RKO (cell line): ENCODE data around the gene TEX22.
A peak's percentile ranks its signal among the peaks of the same experiment; 100 is the strongest.

Experiments used
- DNase-seq: peaks from one replicate; pipeline ENCODE4 v3.0.0-alpha.2; 2016; ENCODE audit warnings: low spot score

TEX22 gene

DNA sequence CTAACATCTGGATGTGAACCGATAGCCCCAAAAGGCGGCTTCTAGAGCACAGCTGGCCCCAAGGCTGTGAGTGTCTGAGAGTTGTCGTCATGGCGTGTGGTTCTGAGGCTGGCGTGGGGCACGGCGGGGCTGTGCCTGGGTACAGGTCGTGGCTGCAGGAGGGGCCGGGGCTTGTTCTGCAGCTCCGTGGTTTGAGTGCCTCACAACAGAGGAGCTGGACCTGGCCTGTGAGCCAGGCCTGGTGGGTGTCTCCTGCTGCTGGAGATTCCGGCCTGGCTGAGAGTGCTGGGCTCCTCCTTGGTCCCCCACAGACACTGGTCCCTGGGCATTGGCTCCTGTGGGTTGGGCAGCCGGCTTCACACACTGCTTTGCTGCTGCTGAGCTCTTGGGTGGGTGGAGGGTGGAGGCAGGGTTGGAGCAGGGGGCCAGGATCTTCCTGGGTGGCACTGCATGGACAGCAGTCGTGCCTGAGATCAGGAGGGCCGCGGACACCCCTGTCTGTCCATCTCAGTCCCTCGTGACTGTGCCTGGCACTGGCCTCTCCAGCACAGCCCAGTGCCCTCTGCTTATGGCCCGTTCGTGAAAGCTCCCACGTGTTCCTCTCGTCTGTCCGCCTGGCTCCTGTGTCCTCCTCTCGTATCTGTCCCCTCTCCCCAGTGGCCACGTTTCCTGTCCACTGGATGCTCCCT, 31.8 kb upstream of the TEX22 start:
- no peak for DNase-seq

DNA sequence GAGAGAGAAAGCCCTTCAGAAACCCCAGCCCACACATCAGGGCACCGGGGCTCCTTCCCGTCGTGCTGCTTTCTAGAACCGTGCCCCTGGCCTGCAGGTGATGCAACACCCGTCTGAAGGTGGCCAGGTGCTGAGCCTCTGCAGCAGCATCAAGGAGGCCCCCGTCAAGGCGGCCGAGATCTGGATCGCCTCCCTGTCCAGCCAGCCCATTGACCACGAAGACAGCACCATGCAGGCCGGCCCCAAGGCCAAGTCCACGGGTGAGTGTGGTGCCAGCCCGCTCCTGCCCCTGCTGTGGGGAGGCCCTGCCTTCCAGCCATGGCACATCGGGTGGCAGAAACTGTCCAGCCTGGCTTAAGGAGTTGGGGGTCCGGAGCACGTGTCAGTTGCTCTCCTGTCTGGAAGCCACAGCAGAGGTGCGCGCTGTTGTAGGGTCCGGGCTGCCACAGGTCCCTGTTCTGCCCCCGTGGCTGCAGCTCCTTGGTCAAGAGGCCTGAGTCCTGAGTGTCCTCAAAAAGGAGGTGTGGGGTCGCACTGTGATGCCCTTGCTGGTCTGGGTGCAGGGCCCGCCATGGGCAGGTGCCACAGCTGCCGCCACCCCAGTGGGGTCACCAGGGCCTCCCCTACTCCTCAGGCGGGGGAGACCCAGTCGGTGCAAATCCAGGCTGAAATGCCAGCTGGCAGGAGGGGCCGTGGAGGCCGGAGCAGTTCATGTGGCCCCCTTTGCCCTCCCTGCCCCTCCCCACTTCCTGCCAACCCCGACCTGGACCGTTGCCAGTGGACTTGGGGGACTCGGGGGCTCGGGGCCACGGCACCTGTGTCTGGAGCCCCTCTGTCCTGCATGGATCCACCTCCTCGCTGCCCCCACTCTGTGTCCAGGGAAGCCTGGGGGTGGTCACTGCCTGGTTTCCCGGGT, 31.0 kb upstream of the TEX22 start:
- no peak for DNase-seq

DNA sequence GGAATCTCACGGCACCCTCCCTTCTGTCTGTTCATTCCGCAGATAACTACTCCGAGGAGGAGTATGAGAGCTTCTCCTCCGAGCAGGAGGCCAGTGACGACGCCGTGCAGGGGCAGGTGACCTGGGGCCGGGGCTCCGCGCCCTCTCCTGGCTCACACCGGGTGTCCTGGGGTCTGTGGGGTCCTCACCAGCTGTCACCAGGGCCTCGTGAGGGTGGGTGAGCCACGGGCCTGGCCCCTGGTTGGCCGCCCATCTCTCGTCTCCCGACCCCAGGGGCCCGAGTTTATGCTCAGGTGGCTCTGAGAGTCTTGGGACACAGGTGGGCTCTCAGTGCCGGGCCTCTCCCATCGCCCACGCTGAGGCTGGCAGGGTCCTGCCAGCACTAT, 30.3 kb upstream of the TEX22 start:
- no peak for DNase-seq

DNA sequence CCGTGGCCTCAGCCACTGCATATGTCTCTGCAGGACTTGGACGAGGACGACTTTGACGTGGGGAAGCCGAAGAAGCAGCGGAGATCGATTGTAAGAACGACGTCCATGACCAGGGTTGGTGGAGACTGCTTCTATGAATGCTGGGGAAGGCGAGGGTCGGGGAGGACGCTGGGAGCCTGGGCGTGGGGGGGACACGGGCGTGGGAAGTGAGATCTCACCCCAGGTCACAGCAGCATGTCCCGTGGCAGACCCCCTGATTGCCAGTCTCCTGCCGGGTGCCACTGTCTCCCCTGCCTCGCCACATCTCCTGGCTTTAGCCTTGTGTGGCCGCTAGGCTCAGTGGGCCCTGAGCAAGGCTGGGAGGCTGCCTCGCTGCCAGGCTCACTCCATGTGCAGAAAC, 29.9 kb upstream of the TEX22 start:
- no peak for DNase-seq

DNA sequence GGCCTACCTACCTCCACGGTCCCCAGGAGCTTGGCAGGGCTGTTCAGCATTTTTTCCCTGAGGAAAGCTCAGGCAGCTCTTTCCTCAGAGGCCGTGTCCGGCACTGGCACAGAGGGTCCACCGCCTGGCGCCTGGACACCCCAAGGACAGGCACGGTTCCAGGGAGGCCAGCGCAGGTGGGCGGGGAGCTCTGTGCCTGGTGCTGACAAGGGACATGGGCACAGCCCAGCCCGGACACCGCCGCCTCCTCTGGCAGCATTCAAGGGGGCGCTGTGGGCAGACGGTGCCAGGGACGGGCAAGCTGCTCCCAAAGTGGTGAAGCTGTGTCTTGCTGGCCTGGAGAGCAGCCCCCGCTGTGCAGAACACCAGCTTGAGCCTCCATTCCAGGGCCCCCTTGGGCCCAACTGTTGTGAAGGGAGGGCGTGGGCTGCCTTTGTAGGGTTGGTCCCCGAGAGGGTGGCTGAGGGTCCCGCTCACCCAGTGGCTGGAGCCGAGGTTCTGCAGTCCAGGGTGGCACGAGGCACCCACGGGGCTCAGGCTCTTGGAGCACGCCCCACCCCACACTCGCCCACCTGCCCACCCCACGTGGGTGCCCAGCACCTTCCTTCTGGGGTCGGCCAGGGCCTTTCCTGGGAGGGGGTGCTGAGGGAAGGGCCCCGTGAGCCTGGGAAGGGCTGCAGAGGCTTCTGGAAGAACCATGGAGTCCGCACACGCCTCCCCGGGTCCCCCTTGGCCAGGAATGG, 29.3 kb upstream of the TEX22 start:
- DNase-seq = no peak

DNA sequence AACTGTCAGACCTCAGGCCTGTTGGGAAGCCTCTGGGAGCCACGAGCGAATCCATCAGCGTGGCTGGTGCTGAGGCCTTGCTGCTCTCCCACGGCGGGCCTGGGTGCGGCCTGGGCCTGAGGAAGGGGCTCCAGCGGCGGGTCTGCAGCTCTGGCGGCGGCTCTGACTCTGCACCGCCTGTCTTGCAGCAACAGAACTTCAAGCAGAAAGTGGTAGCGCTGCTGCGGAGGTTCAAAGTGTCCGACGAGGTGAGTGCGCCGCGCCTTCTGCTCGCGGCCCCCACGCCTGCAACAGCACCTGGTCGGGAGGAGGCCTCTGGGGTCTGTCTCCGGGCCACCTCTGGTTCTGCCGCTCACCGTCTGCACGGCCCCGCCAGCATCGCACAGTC, 28.7 kb upstream of the TEX22 start:
- no peak for DNase-seq

DNA sequence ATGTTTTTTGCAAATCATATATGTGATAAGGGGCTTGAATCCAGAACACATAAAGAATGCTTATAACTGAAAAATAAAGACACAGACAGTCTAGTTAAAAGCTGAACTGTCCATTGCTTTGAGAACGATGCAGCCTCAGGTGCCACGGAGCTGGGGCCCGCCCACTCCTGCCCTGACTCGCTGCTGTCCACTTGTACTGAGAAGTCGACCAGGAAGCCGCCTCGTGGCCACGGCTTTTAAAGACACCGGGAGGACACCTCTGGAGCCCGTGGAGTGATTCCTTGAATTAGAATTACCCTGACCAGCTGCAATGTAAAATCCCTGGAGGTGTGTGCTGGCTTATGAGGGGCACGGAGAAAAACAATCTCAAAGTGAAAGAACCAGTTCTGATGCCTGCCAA, 23.9 kb upstream of the TEX22 start:
- DNase-seq = no peak

DNA sequence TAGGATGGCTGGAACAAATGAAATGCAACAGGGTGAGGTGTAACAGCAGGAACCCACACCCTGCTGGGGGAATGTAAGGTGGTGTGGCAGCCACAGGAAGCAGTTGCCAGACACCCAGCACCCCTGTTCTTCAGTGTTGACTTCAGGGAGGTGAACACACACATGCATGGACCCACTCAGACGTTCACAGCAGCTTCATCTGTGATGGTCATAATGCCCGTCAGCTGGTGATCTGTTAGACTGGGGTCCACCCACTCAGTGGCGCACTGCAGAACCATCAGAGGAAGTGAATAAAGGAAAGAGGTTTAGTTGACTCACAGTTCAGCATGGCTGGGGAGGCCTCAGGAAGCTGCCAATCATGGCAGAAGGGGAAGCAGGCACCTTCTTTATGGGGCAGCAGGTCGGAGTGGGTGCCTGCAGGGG, 22.7 kb upstream of the TEX22 start:
- peak; percentile 58 for DNase-seq

DNA sequence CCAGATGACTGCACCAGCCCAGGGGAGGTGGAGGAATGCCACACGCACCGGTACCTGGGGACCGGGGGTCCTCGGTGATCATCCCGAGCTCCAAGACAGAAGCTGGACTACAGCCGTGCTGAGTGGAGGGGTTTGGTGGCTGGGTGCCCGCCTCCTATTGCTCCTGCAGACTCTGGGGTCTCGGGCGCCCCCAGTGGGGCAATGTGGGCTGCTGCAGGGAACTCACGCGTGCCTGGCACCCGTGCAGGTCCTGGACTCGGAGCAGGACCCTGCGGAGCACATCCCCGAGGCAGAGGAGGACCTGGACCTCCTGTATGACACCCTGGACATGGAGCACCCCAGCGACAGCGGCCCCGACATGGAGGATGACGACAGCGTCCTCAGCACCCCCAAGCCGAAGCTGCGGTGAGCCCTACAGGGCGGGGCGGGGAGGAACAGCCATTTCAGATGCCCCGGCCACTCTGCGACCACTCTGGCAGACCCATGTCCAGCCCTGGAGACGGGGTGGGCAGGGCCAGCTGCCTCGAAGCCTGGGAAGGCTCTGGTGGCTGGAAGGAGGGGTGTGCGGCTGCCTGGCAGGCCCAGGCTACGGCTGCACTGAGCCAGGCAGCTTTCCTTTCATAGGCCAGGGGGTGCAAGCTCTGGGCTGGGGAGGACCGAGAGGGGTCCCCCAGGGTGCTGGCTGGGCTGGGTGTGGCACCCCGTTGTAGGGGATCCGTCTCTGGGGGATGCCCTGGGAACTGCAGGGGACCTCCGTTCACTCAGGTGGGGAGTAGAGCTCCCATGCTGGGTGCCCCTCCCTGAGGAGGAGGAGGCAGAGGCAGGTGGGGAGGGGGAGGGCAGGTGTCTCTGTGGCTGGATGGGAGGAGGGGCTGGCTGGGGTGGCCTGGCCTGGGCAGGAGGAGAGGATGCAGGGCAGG, 21.6 kb upstream of the TEX22 start:
- DNase-seq = no peak

DNA sequence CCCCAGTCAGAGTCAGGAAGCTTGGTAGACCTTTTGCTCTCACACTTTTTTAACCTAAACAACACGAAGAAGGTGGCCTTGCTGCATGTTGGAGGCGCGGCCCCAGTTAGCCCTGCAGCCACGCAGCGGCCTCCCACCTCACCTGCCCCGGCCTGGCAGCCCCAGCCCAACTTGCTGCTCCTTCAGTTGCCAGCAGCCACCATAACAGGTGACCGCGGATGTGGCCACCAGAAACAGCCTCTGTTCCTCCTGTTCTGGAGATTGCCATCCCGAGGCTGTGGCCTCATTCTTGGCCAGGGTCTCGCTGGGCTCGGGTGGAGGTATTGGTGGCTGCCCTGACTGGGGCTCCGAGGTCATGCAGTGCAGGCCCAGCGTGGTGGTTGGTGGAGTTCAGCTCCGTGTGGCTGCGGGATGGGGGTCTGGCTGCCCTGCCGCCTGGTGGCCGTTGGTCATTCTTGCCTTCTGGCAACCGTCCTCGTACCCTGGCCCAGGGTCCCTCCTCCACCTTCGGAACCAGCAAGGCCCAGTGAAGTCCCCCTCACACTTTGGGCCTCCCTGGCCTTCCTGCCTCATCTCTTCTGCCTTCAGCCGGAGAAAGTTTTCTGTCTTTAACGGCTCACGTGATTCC, 20.7 kb upstream of the TEX22 start:
- DNase-seq = no peak

DNA sequence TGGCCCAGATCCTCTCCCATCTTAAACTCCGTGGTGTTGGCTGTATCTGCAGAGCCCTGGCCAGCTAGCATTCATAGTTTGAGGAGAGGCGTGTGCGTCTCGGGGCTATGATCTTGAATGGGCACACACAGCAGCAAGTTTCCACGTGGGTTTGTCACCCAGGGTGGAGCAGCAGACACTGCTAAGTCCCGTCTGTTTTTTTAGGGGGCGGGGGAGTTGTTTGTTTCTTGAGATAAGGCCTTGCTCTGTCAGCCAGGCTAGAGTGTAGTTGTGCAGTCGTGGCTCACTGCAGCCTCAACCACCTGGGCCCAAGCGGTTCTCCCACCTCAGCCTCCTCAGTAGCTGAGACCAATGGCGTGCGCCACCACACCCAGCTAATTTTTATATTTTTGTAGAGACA, 20.1 kb upstream of the TEX22 start:
- no peak for DNase-seq

DNA sequence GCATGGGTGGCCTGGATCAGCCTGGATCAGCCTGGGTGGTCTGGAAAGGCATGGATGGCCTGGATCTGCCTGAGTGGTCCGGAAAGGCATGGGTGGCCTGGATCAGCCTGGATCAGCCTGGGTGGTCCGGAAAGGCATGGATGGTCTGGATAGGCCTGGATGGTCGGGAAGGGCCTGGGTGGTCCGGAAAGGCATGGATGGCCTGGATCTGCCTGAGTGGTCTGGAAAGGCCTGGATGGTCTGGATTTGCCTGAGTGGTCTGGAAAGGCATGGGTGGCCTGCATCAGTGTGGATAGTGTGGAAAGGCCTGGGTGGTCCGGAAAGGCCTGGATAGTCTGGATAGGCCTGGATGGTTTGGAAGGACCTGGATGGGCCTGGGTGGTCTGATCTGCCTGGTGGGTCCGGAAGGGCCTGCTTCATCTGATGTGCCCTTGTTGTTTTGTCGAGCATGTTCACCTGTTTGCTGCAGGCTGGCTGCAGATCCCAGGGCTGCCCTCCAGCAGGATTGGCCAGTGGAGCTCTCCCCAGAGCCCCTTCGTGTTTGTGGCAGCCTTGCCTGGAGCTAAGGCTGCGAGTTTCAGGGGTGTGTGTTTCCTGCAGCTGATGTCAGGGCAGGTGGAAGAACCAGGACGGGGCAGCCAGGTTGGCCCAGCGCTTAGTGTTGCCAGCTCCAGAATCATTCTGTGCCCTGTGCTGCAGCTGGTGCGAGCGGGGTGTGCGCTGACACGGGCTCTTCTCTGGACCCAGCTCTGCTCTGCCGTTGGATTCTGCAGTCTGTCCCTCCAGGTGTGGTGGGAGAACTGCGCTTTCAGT, 19.3 kb upstream of the TEX22 start:
- DNase-seq = no peak

DNA sequence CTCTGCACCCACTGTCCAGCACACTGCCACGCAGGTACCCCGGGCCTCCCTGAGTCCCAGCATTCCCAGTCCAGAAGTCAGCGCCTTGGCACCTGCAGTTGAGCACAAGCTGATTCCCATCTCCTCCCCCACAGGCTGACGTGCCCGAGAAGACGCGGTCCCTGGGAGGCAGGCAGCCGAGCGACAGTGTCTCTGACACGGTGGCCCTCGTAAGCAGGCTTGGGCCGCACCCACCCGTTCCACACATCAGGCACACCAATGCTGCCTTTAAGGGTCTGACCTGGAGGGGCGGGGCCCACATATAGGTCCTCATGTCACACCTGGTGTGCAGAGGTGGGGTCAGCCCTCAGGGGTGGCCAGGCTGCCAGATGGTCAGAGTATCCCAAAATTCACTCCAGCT, 18.4 kb upstream of the TEX22 start:
- no peak for DNase-seq

DNA sequence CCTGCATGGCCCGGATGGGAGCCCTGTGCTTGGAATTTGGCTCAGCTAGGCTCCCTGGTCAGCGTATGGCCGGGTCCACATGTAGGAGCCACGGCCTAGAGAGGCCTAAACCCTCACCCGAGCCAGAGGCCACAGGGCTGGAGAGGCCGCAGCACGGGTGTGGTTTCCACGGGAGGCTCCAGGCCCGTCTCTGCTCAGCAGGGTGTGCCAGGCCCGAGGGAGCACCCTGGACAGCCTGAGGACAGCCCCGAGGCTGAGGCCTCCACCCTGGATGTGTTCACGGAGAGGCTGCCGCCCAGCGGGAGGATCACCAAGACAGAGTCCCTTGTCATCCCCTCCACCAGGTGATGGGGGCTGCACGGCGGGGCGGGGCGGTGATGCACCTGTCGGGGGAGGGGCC, 17.6 kb upstream of the TEX22 start:
- DNase-seq = no peak

DNA sequence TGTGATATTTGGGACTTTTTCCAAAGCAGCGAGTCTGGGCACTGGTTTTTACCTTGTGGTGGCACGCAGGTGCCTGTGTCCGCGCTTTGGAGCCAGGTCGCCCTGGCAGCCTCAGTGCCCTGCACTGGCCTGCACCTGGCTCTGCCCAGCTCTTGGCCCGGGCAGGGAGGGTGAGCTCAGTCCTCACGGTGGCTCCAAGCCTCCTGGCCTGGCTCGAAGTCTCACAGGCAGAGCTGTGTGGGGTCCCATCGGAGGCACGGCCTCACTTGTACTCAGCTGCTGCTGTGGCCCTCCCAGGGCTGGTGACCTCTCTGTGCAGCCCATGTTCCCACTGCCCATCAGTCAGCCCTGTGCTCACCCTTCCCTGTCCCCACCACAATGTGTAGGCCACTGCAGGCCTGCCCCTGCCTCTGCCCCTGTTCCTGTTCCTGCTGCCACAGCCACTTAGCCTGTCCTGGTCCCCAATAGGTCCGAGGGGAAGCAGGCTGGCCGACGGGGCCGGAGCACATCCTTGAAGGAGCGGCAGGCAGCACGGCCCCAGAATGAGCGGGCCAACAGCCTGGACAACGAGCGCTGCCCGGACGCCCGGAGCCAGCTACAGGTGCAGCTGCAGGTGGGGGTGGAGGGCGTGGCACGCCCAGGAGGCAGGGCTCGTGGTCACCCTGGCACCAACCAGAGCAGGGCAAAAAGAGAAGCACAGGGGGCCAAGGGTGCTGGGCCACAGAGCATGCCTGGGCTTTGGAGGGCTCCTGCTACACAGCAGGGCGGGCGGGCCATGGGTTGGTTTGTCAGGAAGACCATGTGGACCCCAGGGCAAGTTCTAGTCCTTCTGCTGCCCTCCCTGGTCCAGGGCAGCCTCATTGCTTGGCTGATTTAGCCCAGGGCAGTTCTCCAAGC, 16.6 kb upstream of the TEX22 start:
- no peak for DNase-seq

DNA sequence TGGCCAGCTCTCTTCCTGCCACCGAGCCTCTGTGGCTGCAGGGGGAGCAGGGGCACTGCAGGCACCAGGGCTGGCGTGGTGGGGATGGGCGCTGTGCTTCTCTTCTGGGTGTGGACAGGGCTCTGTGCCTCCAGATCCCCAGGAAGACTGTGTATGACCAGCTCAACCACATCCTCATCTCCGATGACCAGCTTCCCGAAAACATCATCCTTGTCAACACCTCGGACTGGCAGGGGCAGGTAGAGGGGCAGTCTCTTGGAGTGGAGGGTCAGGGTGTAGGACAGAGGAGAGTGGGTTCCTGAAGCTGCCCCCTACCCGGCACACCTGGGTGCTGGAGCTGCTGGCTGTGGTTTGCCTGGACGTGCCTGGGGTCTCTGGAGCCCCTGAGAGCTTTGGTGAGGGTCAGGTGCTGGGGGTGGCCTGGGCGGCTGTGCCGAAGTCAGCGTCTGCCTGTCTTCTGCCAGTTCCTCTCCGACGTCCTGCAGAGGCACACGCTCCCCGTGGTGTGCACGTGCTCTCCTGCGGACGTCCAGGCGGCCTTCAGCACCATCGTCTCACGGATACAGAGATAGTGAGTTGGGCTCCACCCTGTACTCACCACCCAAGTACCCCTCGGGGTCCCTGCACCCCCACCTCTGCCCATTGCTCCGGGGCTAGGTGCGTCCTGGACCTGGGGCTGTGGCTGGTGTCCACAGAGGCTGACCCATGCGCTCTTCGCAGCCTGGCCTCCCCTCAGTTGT, 15.8 kb upstream of the TEX22 start:
- no peak for DNase-seq

DNA sequence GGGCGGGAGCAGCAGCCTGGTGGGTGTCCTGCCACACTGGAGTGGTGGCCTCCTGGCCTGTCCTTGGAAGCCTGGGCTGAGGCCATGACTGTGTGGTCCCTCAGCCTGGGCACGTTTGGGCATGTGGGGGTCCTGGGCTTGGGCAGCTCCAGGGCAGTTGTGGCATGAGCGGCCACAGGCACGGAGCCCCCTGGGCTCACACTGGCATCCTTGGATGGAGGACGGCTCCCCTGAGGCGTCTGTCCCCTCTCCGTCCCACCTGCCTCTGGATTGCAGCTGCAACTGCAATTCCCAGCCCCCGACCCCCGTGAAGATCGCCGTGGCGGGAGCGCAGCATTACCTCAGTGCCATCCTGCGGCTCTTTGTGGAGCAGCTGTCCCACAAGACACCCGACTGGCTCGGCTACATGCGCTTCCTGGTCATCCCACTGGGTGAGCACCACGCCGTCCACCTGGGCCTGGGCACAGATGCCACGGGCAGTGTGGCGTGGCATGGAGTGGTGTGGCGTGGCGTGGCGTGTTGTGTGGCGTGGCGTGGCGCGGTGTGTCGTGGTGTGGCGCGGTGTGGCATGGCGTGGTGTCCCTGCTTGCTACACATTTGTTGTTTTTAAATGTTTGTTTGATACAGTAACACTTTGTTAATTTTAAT, 15.1 kb upstream of the TEX22 start:
- no peak for DNase-seq

DNA sequence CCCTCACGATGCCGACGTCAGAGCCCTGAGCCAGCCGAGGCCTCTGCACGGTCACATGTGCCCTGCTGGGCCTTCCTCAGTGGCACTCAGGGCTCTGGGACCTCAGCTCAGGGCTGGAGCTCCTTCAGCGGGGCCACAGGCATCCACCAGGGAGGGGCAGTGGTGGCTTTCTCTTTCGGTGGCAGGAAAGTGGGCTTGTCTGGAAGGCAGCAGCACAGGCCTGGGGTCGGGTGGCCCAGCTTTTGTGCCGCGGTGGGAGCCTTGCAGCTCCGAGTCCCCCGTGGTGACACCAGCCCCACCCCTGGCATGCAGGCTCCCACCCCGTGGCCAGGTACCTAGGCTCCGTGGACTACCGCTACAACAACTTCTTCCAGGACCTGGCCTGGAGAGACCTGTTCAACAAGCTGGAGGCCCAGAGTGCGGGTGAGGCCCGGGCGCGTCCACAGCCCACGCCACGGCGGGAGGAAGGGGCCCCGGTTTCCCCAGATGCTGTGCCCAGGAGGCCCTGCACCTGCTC, 14.2 kb upstream of the TEX22 start:
- no peak for DNase-seq
